HG03460 (cell line): ENCODE results near the gene SCAPER.
"Not testable (repeated sequence)": the region's sequence is repeated elsewhere in the genome, so short reads cannot be mapped to it uniquely, and the experiment has no call there.

Experiments
- ATAC-seq: cut with Tn5 transposase; IDR thresholded peaks from one replicate; pipeline ENCODE4 v1.9.1; 2021; ENCODE audit not compliant: unreplicated experiment

The SCAPER gene

DNA sequence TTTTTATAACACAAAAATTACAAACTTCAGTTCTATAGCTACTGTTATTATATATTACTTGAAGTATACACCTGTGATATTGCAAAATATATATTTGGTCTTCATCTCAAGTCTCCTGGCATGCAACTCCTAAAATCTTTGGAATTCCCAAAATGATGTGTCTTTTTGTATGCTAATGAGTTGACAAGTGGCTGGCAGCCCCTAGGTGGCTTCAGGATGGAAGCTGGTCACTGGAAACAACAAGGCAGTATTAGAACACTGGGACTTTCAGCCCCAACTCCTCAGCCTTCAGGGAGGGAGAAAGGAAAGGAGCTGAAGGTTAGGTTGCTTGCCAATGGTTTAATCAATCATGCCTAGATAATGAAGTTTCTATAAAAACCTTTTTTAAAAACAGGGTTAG, 112.0 kb downstream of the SCAPER start:
- no peak for ATAC-seq

DNA sequence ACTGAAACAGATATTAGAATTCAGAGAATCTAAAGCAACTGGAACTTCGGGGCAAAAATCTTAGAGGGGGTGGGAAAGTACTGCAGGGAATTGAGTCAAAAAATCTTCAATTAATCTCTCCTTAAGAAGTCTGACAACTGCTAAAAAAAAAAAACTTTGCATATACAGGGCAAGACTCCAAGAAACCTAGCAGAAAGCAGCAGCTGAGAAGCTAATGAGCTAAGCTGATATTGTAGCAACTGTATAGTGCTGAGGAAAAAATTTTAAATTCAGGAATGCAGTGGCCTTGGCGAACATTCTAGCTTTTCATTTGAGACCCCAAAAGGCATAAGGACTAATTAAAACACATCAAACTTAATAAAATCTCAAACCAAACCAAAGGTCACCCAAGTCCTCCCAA, 113.6 kb downstream of the SCAPER start:
- no peak for ATAC-seq

DNA sequence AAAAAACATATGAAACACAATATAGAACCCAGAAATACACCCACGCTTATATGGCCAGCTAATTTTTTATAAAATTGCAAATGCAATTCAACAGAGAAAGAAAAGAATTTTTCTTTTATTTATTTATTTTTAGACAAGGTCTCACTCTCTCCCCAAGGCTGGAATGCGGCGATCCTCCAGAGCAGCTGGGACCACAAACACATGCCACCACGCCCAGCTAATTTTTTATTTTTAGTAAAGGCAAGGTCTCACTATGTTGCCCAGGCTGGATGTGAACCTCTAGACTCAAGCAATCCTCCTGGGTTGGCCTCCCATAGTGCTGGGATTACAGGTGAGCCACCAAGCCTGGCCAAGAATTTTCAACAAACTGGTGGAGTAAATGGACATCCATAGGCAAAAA, 117.9 kb downstream of the SCAPER start:
- no peak for ATAC-seq

DNA sequence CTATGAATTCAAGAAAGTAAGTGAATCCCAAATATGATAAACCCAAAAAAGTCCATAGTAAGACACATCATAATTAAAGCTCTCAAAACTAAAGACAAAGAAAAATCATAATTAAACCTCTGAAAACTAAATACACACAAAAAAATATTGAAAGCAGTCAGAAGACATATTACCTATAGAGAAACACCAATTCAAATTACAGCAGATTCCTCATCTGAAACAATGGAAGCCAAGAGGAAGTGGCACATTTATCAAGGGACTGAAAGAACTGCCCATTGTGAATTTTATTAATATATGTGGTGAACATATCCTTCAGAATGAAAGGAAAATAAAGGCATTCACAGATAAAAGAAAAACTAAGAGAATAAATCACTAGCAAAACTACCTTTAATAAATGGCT, 128.2 kb downstream of the SCAPER start:
- no peak for ATAC-seq

DNA sequence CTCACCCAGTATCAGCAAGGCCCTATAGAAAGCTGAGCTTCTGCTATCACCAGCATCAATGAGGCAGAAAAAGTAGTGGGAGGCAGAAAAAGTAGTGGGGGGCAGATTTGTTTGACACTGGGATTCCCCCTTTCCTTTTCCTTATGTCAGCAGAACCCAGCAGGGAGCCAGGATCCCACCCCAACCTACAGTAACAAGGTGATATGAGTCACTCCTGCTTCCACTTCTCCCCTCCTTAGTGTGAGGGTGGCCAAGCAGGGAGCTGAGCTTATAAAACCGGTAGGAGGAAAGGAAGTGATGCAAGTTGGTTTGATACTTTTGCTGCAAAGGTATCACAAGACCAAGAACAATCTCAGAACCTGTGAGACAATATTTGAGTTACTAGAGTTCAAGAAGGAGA, 128.7 kb downstream of the SCAPER start:
- ATAC-seq = no peak

DNA sequence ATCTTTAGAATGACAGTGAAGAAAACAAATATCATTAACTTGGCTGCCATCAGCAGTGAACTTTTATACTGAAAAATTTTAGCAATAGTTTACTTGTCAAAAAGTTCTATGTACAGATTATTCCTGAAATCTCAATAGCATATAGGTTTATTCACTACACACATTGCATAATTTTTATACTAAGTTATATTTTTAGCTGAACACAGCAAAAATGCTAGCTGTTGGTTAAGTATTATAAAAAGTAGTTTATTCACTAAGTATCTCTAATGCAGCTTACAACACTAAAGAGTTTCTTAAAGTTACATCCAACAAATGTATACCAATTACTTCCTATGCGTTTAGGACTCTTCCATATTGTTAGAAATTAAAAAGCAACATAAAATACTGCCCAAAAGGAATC, 131.9 kb downstream of the SCAPER start:
- ATAC-seq = no peak

DNA sequence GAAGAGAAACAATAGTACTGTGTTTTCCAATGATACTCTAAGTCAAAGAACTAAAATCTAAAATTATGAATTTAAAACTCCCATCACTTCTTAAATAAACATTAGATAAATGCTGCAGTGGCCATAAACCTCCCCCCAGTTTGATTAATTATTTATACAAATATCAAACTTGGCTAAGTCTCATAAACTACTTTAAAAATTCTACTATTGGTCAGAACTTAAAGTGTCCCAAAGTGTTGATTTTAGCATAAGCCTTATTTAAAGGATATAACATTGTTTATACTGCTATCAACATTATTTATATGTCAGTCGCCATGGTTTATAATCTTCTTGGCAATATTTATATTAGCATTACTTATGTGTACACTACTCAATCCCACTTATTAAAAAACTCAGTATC, 132.4 kb downstream of the SCAPER start:
- ATAC-seq = no peak

DNA sequence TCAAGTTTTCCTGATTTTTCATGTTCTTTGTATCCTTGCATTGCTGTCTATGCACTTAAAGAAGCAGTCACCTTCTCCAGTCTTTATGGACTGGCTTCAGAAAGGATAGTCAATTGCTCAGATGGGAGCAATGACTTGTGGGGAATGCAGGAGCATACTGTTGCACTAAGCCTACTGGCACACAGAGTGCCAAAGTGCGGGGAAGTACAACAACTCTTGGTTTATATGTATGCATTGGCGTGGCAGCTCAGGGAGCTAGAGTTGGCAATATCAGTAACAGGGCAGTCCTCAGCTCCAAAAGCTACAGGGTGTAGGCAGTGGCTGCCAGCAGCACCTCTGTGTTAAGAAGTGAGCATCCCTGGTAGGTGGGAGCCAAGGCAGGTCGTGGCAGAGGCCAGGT, 141.1 kb downstream of the SCAPER start:
- no peak for ATAC-seq

DNA sequence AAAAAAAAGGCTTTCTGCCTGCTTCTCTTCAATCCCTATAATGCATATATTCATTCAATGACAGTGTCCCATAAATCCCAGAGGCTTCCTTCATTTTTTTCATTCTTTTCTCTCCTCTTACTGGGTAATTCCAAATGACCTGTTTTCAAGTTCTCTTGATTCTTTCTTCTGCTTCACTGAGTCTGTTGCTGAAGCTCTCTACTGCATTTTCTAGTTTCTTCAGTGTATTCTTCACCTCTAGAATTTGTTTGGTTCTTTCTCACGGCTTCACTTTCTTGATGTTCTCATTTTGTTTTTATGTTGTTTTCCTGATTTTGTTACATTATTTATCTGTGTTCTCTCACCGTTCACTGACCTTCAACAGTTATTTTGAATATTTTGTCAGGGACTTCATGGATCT, 141.6 kb downstream of the SCAPER start:
- no peak for ATAC-seq

DNA sequence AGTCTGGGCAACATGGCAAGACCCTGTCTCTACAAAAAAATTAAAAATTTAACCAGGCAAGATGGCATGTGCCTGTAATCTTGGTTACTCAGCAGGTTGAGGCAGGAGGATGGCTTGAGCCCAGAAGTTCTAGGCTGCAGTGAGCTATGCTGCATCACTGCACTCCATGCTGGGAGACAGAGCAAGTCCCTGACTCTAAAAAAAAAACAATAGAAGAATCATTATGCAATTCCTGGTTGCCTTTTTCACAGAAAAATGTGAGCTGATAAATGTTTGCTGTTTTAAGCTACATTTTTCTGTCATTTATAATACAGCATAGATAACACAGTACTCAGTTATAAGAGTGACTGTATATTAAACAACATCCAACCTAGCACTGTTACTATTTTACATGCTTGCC, 148.8 kb downstream of the SCAPER start:
- ATAC-seq = no peak

DNA sequence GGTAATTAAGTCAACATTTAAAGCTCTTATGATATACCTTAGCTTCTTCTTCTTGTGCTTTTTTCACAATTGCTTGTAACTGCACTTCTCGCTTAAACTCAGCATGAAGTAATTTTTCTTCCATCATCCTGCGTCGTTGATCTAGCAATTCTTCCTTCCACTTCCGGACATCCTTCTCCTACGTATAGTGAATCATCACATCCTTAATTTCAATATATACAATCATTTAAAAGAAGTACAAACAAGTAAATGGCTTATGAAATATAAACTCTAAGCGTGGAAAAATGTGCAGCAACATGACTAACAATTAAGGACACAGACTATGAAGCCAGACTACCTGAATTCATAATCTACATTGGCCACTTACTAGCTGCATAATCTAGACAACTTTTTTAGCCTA, 151.4 kb downstream of the SCAPER start:
- no peak for ATAC-seq

DNA sequence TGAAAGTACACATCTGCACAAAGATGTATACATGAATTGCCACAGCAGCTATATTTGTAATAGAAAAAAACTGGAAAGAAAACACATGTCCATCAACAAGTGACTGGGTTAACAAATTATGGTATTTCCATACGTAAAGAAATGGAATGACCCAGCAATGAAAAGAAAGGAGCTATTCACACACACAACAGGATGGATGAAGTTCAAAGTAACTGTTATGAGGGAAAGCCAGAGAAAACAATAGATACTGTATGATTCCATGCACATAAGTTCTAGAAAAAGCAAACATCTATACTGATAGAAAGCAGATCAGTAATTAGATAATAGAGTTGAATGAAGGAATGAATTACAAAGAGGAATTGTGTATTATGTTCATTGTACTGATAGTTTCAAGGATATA, 152.0 kb downstream of the SCAPER start:
- ATAC-seq = no peak

DNA sequence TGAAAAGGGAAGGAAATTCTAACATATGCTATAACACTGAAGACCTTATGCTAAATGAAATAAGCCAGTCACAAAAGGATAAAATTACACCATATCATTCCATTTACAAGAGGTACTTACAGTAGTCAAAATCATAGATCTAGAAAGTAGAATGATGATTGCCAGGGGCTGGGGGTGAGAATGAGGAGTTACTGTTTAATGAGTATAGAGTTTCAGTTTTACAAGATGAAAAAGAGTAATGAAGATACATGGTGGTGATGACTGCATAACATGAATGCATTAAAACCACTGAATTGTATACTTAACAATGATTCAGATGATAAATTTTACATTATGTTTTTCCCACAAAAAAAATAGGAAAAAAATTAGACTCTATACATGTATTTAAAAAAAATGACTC, 152.6 kb downstream of the SCAPER start:
- no peak for ATAC-seq

DNA sequence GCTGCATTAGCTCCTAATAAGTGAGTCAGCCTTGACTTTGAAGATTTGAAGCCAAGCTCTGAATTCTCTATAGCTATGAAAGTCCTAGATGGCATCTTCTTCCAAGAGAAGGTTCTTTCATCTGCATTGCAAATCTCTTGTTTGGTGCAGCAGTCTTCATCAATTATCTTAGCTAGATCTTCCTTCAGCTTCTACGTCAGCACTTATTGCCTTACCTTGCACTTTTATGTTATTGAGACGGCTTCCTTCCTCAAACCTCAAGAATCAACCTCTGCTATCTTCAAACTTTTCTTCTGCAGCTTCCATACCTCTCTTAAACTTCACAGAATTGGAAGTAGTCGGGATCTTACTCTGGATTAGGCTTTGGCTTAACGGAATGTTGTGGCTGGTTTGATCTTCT, 167.6 kb downstream of the SCAPER start:
- no peak for ATAC-seq

DNA sequence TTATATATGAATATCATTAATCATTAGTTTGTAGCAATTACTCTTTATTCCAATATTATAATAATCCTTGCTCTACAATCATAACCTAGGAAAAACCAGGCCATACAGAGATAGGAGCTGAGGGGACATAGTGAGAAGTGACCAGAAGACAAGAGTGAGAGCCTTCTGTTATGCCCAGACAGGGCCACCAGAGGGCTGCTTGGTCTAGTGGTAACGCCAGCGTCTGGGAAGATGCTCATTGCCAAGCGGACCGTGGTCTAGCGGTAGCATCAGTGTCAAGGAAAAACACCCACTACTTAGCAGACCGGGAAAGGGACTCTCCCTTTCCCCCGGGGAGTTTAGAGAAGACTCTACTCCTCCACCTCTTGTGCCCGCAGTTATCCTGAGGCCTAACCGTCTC, 172.8 kb downstream of the SCAPER start:
- not testable (repeated sequence) for ATAC-seq

DNA sequence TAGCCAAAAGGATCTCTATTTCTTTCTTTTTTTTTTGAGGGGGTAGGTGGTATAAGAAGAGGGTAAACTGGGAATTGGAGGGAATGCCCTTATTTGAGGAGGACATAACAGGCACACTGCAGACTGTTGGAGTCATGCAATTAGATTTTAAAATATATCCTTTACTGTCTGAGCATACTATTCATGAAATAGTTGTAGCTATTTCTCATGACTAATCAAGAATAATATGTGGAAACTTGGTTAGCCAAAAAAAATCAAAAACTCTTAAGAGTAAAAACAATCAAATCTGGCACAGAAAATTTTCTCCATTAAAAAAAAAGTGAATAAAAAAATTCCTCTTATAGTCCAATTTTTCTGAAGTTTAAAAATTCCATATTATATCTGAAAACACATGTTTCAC, 174.9 kb downstream of the SCAPER start:
- ATAC-seq = no peak

DNA sequence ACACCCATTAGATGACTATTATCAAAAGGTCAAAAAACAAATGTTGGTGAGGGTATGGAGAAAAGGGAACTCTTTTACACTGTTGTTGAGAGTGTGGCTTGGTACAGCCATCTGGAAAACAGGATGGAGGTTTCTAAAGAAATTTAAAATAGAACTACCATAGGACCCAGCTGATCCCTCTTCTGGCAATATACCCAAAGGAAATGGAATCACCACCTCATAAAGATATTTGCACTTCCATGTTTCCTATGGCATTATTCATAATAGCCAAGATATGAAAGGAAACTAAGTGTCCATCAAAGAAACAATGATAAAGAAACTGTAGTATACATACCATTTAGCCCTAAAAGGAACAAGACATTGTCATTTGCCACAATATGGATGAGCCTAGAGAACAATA, 186.3 kb downstream of the SCAPER start:
- no peak for ATAC-seq

DNA sequence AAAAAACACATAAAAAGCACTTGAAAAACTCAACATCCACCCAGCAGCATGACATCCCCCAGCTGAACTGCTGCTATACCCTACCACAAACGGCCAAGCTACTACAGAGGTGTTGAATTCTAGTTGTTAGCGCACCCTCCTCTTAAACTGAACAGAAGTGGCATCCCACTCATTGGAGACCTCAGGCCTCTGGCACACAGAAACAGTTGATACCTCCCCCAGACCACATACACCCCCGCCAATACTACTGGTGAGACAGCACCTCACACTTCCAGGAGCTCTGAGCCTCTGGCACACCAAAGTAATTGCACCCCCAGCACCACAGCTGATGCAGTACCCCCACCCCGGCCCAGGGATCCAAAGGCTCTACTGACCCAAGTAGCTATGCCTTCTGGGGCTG, 190.2 kb downstream of the SCAPER start:
- no peak for ATAC-seq

DNA sequence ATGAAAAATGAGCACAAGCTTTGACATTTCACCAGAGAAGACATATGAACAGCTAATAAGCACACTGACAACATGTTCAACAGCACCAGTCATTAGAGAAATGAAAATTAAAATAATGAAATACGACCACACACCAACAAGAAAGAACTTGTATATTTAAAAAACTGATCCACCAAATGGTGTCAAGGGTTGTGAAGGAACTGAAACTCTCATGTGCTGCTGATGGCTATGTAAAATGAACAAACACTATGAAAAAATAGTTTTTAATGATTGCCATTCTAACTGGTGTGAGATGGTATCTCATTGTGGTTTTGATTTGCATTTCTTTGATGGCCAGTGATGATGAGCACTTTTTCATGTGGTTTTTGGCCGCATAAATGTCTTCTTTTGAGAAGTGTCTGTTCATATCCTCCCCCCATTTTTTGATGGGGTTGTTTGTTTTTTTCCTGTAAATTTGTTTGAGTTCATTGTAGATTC, 193.8 kb downstream of the SCAPER start:
- peak; percentile 84 for ATAC-seq

DNA sequence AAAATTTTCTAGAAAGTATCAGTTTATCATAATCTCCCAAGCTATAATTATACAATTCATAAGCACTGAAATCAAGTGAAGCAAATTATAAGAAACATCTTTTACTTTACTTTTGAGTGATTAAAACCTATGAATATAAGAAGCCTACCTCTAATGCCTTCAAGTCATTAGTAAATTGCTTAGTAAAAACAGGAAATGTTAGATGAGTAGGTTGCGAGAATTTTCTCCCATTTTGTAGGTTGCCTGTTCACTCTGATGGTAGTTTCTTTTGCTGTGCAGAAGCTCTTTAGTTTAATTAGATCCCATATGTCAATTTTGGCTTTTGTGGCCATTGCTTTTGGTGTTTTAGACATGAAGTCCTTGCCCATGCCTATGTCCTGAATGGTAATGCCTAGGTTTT, 201.1 kb downstream of the SCAPER start:
- not testable (repeated sequence) for ATAC-seq

DNA sequence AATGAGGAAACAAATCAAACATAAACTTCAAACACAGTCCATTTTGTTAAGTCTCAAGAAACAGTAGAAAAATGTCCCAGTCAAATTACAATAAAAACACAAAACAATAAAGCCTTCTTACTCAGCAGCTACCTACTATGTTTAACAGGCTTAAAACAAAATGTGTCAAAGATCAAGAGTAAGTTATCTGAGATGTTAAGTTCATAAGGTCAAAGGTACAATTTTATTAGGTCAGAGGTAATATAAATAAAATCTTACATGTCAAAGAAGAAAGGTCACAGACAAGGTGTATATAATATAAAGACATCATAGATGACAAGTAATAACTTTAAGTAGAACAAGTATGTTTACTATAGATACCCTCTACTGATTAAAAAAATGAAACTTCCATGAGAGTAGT, 208.3 kb downstream of the SCAPER start:
- no peak for ATAC-seq

DNA sequence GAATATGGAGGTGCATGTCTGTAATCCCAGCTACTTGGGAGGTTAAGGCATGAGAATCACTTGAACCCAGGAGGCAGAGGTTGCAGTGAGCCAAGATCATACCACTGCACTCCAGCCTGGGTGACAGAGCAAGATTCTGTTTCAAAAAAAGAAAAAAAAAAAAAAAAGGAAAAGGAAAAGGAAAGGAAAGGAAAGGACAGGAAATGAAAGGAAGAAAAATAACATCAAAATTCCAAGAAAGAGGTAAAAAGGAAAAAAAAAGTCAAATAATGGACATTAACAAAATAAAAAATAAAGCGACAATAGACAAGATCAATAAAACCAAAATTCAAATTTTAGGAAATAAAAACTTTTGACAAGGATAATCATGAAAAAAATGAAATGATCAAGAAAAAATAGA, 212.6 kb downstream of the SCAPER start:
- ATAC-seq = not testable (repeated sequence)

DNA sequence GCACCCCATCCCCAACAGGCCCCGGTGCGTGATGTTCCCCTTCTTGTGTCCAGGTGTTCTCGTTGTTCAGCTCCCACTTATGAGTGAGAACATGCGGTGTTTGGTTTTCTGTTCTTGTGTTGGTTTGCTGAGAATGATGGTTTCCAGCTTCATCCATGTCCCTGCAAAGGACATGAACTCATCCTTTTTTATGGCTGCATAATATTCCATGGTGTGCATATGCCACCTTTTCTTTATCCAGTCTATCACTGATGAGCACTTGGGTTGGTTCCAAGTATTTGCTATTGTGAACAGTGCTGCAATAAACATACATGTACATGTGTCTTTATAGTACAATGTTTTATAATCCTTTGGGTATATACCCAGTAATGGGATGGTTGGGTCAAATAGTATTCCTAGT, 217.5 kb downstream of the SCAPER start:
- ATAC-seq = not testable (repeated sequence)

DNA sequence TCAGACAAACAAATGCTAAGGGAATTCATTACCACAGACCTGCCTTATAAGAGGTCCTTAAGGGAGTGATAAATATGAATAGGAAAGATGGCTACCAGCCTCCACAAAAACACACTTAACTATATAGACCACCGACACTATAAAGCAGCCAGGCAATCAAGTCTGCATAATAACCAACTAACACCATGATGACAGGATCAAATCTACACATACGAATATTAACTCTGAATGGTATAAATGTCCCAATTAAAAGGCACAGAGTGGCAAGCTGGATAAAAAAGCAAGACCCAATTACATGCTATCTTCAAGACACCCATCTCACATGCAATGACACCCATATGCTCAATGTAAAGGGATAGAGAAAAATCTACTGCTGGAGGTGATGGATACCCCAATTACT, 221.1 kb downstream of the SCAPER start:
- no peak for ATAC-seq
